B cell (primary cell): ENCODE results near the gene PDGFRB. TPM values are rescaled to one million over a fixed set of nuclear protein-coding genes. Genes with fewer than 3 reads are reported as not detected.

ENCODE experiments used
- ATAC-seq: fragments of 200-7000 bp; cut with Tn5 transposase; one replicate; pipeline ENCODE4 v1.10.0; 2021; ENCODE audit warnings: low read depth, mild to moderate bottlenecking, moderate number of reproducible peaks, moderate library complexity
- CTCF ChIA-PET: fragments of 350-600 bp; sonication (Branson Sonifier 250); formaldehyde crosslinking; loops from one replicate; lab custom pipeline; 2021; ENCODE audit warnings: antibody characterized with exemption, inconsistent platforms; lab: Charles Lee
- POLR2A ChIA-PET: fragments of 350-600 bp; sonication (Branson Sonifier 250); formaldehyde crosslinking; loops from one replicate; lab custom pipeline; 2021; ENCODE audit warnings: antibody characterized with exemption; lab: Charles Lee
- DNase-seq: peaks from one replicate; pipeline ENCODE4 v3.0.0; 2013
- H2AFZ ChIP-seq: 2 replicates; pipeline ENCODE4 v1.6.1; 2012; ENCODE audit warnings: mild to moderate bottlenecking, low read depth, low read length; ENCODE audit not compliant: insufficient read depth, poor library complexity, severe bottlenecking
- H3K27ac ChIP-seq, 2 donors: 1 replicate in 1 of 2; 2 replicates in 1 of 2; pipeline ENCODE4 v1.5.1; 2012 to 2013; ENCODE audit warnings: low read length in 2 of 2, mild to moderate bottlenecking in 2 of 2, moderate library complexity in 1 of 2
- H3K27me3 ChIP-seq, 4 experiments: fragments of 200-600 bp in 1 of 4; sonication (generic) in 1 of 4; replicated peaks in 1 of 4; 1 replicate in 2 of 4; 2 replicates in 2 of 4; pipeline versions ENCODE4 v1.6.1 to v1.7.0; 2013 to 2016; ENCODE audit warnings: low read length in 3 of 4, mild to moderate bottlenecking in 2 of 4, mixed read lengths in 1 of 4, moderate library complexity in 1 of 4; ENCODE audit not compliant: insufficient read depth in 4 of 4, control insufficient read depth in 3 of 4; ENCODE audit errors: control extremely low read depth in 1 of 4
- H3K36me3 ChIP-seq, 2 experiments: replicated peaks in 1 of 2; 1 replicate in 1 of 2; 2 replicates in 1 of 2; pipeline versions ENCODE4 v1.6.1 to v1.7.1; 2013; ENCODE audit warnings: low read length in 1 of 2; ENCODE audit not compliant: insufficient read depth in 2 of 2, control insufficient read depth in 1 of 2; ENCODE audit errors: control extremely low read depth in 1 of 2, extremely low read depth in 1 of 2
- H3K4me1 ChIP-seq, 2 donors: fragments of 200-600 bp in 1 of 2; sonication (generic) in 1 of 2; 1 replicate in 1 of 2; 2 replicates in 1 of 2; pipeline versions ENCODE4 v1.5.1 to v1.6.1; 2013 to 2017; ENCODE audit warnings: low read length in 2 of 2; ENCODE audit not compliant: control insufficient read depth in 2 of 2, insufficient read depth in 2 of 2
- H3K4me2 ChIP-seq: replicated peaks from 2 replicates; pipeline ENCODE3; 2012; ENCODE audit warnings: mild to moderate bottlenecking, low read depth, low read length; ENCODE audit not compliant: poor library complexity, severe bottlenecking
- H3K4me3 ChIP-seq, 5 experiments: fragments of 200-600 bp in 1 of 5; sonication (generic) in 1 of 5; 1 replicate in 3 of 5; 2 replicates in 2 of 5; pipeline versions ENCODE4 v1.5.1 to v1.7.0; 2011 to 2016; ENCODE audit warnings: low read length in 4 of 5, mild to moderate bottlenecking in 4 of 5, low read depth in 2 of 5, control low read depth in 1 of 5, moderate library complexity in 1 of 5; ENCODE audit not compliant: insufficient read depth in 1 of 5; ENCODE audit errors: control extremely low read depth in 1 of 5, extremely low read depth in 1 of 5
- H3K79me2 ChIP-seq: fragments of 200-600 bp; sonication (generic); one replicate; pipeline ENCODE4 v1.6.0; 2016; ENCODE audit warnings: low read length; ENCODE audit not compliant: control insufficient read depth, insufficient read depth
- H3K9ac ChIP-seq: fragments of 200-600 bp; sonication (generic); 2 replicates; pipeline ENCODE4 v1.6.1; 2017; ENCODE audit warnings: mild to moderate bottlenecking, low read length, moderate library complexity
- H3K9me3 ChIP-seq, 3 donors: one replicate each; pipeline versions ENCODE4 v1.6.1 to v1.7.1; 2013; ENCODE audit warnings: low read length in 2 of 3; ENCODE audit not compliant: control insufficient read depth in 2 of 3, insufficient read depth in 1 of 3; ENCODE audit errors: control extremely low read depth in 1 of 3
- H4K20me1 ChIP-seq: 2 replicates; pipeline ENCODE4 v1.6.0; 2012; ENCODE audit warnings: mild to moderate bottlenecking, low read length; ENCODE audit not compliant: insufficient read depth, control insufficient read depth, poor library complexity, severe bottlenecking
- H3K27ac Mint-ChIP-seq: one replicate; pipeline ENCODE4 v1.8.0; 2021; ENCODE audit warnings: mixed read lengths
- H3K27me3 Mint-ChIP-seq: one replicate; pipeline ENCODE4 v1.8.0; 2021; ENCODE audit warnings: mixed read lengths
- H3K4me1 Mint-ChIP-seq: one replicate; pipeline ENCODE4 v1.8.0; 2021; ENCODE audit warnings: mixed read lengths
- H3K4me3 Mint-ChIP-seq: one replicate; pipeline ENCODE4 v1.8.0; 2021; ENCODE audit warnings: mixed read lengths
- H3K9me3 Mint-ChIP-seq: one replicate; pipeline ENCODE4 v1.8.0; 2022; ENCODE audit warnings: mixed read lengths; ENCODE audit not compliant: insufficient read depth
- EZH2 ChIP-seq: IDR thresholded peaks from 2 replicates; pipeline ENCODE4 v1.6.1; 2012; ENCODE audit warnings: borderline replicate concordance, low read depth, mild to moderate bottlenecking, moderate library complexity, low read length; ENCODE audit not compliant: insufficient read depth, poor library complexity, severe bottlenecking
- WGBS: methylation state at CpG from one replicate; pipeline ENCODE4 v1.1.5; 2013; ENCODE audit warnings: missing lambda C conversion rate; ENCODE audit not compliant: insufficient coverage; 5-methylcytosine and 5-hydroxymethylcytosine counted together
- intact Hi-C: fragments of 100-400 bp; cut with micrococcal nuclease; formaldehyde crosslinking; loops from one replicate; pipeline ENCODE4 v1.10.0; 2022
- polyA plus RNA-seq: library from polyadenylated mRNA; depleted of rRNA; stranded (reverse); fragments of >200 nt; gene quantifications from 2 replicates; pipeline ENCODE4 v1.2.3, GENCODE V29; 2012
- total RNA-seq, 2 donors: library from RNA; stranded (reverse); fragments of 120-200 nt in 1 of 2; gene quantifications; 1 replicate in 1 of 2; 2 replicates in 1 of 2; pipeline versions ENCODE4 v1.2.3 to v1.2.4, GENCODE V29; 2013 to 2022
- TF ChIP-seq, protein P1 (sequence below): fragments of 200-600 bp; IDR thresholded peaks from one replicate; pipeline ENCODE4 v1.8.0; 2022; ENCODE audit warnings: antibody characterized with exemption, mild to moderate bottlenecking

Gene PDGFRB
- total and polyA plus RNA-seq, 2 donors (not counting 1 experiment from before 2014, with no cell fraction given): 0.42 to 3.6 TPM

DNA sequence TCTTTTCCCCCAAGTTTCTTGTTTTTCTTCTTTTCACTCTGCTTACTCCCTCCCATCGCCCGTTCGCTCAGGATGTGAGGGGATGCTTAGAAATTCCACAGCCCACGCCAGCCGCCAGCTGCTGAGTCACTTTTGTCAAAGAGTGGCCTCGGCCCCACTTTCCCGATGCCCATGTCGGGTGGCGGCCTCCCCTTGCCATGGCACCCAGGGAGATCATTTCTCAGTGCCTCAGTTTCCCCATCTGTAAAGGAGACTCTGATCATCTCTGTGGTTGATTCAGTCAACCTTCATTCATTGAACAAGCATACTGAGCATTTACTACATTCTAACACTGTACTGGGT lies 353 bp upstream of the PDGFRB start:
- Histone ChIP-seq H2AFZ (peak overlapping the region; percentile 94), H3K27me3 (no peaks in the 10 kb centered on the region), H3K9me3 (no peaks in the 10 kb centered on the region), H3K27ac (peak overlapping the region in 1 of 2 donors; percentile 62), H3K9ac (peak overlapping the region; percentile 66), H3K4me3 (peak overlapping the region; percentile 4 to 69 (median 53)), H4K20me1 (no peaks in the 10 kb centered on the region), H3K36me3 (no peaks in the 10 kb centered on the region), H3K79me2 (no peaks in the 10 kb centered on the region), H3K4me2 (peak overlapping the region; percentile 92), H3K4me1 (peaks cover 21 to 28% of the 10 kb centered on the region in 2 donors)
- ATAC-seq: no peak
- no peaks in the 10 kb centered on the region for H3K9me3 Mint-ChIP-seq
- CTCF ChIA-PET: interaction anchor here (0.7 kb wide), 1 partner anchor 194 kb away, joined by 3 read pairs; no protein-coding TSS in a partner anchor
- H3K27ac Mint-ChIP-seq: peak overlapping the region; percentile 78
- H3K27me3 Mint-ChIP-seq: no peaks in the 10 kb centered on the region
- intact Hi-C loops: no loop called here
- 2% methylated on average over 8 of the region's 9 CpGs for WGBS
- POLR2A ChIA-PET: no interaction called here
- H3K4me1 Mint-ChIP-seq: peaks cover 29% of the 10 kb centered on the region
- peak overlapping the region; percentile 92 for H3K4me3 Mint-ChIP-seq
- TF ChIP-seq EZH2: no peak
- TF ChIP-seq, protein P1, sequence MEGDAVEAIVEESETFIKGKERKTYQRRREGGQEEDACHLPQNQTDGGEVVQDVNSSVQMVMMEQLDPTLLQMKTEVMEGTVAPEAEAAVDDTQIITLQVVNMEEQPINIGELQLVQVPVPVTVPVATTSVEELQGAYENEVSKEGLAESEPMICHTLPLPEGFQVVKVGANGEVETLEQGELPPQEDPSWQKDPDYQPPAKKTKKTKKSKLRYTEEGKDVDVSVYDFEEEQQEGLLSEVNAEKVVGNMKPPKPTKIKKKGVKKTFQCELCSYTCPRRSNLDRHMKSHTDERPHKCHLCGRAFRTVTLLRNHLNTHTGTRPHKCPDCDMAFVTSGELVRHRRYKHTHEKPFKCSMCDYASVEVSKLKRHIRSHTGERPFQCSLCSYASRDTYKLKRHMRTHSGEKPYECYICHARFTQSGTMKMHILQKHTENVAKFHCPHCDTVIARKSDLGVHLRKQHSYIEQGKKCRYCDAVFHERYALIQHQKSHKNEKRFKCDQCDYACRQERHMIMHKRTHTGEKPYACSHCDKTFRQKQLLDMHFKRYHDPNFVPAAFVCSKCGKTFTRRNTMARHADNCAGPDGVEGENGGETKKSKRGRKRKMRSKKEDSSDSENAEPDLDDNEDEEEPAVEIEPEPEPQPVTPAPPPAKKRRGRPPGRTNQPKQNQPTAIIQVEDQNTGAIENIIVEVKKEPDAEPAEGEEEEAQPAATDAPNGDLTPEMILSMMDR: no peak
- no peak for DNase-seq

DNA sequence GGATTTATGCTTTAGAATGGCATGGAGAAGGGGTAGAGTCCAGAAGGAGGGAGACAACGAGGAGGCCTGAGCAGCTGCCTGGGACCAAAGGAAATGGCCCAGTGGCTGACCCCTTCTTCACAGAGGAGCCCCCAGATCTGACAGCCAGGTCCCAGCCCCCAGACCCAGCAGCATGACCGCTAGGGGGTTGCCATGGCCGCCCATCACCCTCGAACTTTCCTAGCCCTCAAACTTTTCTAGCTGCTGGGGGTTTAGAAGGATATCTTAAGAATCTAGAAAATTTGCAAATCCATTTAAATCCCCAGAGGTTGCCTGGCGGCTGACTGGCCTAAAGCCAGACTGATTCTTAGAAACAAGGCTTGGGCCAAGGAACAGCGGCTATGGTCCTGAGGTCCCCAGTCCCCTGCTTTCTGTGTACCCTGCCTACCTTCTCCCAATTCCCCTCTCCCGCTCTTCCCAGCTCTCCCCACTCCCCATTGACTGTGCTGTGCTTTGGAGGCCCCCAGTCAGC lies 972 bp downstream of the PDGFRB start:
- peak overlapping the region; percentile 92 for H3K4me2 ChIP-seq
- no peak overlapping the region for H2AFZ ChIP-seq
- ATAC-seq (no peak), DNase-seq (no peak)
- CTCF ChIA-PET: interaction anchor here (0.6 kb wide), 1 partner anchor 1494 kb away, joined by 3 read pairs; no protein-coding TSS in a partner anchor
- Mint-ChIP-seq H3K27ac (peak overlapping the region; percentile 78), H3K9me3 (no peaks in the 10 kb centered on the region), H3K27me3 (no peaks in the 10 kb centered on the region), H3K4me1 (peaks cover 22% of the 10 kb centered on the region), H3K4me3 (peak overlapping the region; percentile 75)
- WGBS: 65% methylated on average over 3 of the region's 7 CpGs
- no peaks in the 10 kb centered on the region for H3K36me3 ChIP-seq
- H3K79me2 ChIP-seq: no peaks in the 10 kb centered on the region
- no peaks in the 10 kb centered on the region for H3K27me3 ChIP-seq
- no peaks in the 10 kb centered on the region for H3K9me3 ChIP-seq
- no peak overlapping the region for H3K4me3 ChIP-seq
- no peak overlapping the region for H3K9ac ChIP-seq
- POLR2A ChIA-PET: no interaction called here
- TF ChIP-seq EZH2: no peak
- TF ChIP-seq, protein P1: no peak
- intact Hi-C loops: no loop called here
- H4K20me1 ChIP-seq: no peaks in the 10 kb centered on the region
- peaks cover 14 to 17% of the 10 kb centered on the region in 2 donors for H3K4me1 ChIP-seq
- H3K27ac ChIP-seq: no peak overlapping the region
